Stimulated activated CD4-positive, alpha-beta T cell treated with anti-CD3 and anti-CD28 coated beads, Interleukin-2, amount 100 ng/mL, for 4 hours (primary cell): ENCODE data around the gene MCTP2.
A peak's percentile ranks its signal among the peaks of the same experiment; 100 is the strongest.

ENCODE experiments used
- DNase-seq: peaks from one replicate; pipeline ENCODE4 v3.0.0-alpha.2; 2020; ENCODE audit warnings: low read depth

The MCTP2 gene, protein sequence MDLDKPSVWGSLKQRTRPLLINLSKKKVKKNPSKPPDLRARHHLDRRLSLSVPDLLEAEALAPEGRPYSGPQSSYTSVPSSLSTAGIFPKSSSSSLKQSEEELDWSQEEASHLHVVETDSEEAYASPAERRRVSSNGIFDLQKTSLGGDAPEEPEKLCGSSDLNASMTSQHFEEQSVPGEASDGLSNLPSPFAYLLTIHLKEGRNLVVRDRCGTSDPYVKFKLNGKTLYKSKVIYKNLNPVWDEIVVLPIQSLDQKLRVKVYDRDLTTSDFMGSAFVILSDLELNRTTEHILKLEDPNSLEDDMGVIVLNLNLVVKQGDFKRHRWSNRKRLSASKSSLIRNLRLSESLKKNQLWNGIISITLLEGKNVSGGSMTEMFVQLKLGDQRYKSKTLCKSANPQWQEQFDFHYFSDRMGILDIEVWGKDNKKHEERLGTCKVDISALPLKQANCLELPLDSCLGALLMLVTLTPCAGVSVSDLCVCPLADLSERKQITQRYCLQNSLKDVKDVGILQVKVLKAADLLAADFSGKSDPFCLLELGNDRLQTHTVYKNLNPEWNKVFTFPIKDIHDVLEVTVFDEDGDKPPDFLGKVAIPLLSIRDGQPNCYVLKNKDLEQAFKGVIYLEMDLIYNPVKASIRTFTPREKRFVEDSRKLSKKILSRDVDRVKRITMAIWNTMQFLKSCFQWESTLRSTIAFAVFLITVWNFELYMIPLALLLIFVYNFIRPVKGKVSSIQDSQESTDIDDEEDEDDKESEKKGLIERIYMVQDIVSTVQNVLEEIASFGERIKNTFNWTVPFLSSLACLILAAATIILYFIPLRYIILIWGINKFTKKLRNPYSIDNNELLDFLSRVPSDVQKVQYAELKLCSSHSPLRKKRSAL

DNA sequence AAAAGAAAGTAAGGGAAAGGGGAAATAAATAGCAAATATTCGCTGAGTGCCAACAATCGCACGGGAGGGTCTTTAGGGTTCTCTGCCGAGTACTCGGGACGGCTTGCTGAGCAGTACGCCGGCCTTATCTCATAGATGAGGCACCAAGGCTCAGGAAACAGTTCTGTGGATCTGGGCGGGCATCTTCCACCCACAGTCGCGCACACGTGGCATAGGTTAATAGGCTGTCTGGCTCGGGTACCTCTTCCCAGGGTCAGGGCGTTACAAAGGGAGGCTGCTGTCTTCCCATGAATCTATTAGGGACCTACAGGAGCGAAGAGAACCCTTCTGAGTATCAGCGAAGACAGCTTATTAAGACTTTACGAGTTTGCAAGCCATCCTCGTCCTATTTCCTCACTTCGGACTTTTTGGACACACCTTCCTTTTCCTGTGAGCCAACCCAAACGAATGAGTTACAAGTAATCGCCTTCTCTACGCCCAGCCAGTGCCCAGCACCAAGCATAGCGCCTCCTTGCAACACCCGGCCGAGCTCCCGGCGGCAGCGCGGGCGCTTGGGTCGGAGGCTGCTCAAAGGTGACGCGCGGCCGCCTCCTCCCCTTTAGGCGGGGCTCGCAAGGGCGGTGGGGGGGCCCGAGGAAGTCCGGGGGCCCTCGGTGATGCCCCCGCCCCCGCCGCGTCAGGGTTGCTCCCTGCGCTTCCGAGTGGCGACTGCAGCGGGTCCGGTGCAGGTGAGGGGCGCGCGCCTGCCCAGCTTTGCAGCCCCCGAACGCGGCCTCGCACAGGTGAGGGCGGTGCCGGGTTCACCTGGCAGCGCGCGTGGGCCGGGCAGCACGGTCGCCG, at the start of gene MCTP2:
TSS of gene MCTP2 (plus strand) at position 679 of the 840 bp plus-strand sequence. CDS start 66,705 bp downstream, outside the sequence.
- peak; percentile 72 for DNase-seq

DNA sequence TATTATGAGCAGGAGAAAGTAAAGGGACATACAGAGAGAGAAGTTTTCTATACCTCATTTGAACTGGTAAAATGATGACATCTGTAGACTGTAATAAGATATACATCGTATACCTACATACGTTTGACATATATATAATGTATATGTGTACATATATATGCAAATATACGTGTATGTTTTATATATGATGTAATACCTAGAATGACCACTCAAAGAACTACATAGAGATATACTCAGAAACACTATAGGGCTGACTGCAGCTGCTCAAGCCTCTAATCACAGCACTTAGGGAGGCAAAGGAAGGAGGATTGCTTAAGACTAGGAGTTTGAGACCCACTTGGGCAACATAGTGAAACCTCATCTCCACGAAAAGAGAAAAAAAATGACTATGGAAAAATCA, 48.5 kb upstream of the MCTP2 start:
- no peak for DNase-seq

DNA sequence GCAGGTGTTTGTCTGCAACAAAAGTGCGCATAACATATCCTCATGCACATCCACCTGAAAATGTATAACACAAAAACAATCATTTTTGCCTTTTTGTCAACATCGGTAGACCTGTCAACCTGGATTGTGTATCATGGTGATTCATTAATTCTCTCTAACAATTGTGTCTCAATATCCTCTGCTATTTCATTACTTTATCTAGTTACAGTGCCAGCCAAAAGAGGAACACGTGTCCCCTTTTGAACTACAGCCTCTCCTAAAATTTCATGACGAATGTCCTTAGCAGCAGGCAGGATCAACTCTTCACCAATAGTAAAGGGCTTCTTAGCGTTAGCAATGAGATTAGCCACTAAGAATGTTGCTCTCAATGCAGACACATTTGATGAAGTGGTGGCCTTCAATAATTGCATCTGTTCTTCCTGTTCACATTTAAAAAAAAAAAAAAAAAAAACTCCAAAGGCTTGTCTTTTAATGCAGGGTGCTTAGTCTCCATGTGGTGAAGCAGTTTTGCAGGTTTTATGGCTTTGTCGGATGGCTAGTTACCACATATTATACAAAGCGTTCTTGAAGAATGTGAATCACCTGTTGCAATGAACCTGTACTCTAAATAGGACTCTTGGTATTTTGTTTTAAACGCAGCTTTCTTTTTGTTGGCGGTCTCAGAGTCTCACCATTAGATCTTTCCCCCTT, 45.7 kb upstream of the MCTP2 start:
- no peak for DNase-seq

DNA sequence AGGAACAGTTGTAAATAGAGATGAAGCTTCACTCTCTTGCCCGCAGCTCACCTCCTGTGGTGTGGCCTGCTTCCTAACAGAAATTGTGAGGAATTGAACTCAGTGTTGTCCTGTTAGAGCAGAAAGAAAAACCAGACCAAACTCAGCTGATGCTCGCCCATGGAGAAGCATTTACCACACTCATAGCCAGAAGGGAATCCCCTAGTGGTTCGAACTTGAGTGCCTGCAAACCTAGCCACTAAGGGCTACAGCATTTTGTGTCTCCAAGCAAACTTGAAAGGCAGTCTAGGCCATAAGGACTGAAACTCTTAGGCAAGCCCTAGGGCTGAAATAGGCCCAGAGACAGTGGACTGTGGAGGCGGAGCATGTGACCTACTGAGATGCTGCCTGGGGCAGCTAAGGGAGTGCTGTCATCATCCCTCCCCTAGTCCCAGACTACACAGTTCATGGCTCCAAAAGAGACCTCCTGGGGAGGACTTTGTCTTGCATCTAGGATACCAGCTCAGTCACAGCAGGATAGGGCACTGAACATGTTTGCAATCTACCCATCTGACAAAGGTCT, 44.5 kb upstream of the MCTP2 start:
- DNase-seq = no peak

DNA sequence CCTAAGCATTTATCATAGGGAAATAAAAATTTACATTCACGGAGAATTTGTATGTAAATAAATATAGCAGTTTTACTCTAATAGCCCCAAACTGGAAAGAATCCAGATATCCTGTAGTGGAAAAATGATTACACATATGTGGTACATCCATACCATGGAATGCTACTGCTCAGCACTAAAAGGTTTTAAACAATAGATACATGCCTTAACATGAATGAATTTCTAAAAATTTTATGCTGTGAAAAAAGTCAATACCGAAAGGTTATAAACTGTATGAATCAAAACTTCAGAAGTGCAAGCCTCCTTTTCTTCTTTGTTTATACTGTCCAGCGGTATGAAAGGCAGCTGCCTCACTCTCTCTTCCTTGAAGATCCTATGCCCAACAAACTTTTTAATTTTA, 37.5 kb upstream of the MCTP2 start:
- DNase-seq = no peak

DNA sequence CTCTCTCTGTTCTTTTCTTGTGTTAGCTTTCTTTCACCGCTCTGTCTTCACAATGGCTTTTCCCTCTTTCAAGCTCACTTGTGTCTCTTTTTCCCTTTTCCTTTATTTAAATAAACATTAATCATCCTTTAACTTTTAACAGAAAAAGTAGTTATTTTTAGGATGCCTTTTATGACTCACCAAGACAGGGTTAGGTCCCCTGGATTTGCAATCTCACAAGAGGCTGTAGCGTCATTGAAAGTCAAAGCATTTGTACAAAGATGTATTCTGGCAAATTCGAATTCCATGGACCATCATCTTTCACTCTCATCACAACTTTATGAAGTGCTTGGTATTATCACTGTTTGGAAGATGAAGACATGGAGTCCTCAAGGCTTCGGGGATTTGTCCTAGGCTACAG, 34.8 kb upstream of the MCTP2 start:
- DNase-seq = no peak

DNA sequence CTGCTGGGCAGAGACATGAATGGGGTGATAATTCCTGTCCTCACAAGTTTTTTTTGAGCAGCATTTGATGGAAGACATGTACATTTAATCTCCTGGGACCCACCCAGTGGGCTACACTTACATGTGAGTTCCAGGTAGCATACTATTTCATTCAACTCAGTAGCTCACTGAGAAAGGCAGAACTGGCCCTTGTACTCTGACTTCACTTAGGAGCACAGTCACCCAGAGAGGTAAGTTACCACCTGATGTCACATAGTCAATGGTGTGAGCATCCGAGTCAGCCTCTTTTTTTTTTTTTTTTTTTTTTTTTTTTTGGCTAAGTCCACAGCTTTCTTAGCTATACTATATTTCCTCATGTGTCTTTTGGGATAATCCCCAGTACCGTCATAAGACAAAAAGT, 32.7 kb upstream of the MCTP2 start:
- no peak for DNase-seq

DNA sequence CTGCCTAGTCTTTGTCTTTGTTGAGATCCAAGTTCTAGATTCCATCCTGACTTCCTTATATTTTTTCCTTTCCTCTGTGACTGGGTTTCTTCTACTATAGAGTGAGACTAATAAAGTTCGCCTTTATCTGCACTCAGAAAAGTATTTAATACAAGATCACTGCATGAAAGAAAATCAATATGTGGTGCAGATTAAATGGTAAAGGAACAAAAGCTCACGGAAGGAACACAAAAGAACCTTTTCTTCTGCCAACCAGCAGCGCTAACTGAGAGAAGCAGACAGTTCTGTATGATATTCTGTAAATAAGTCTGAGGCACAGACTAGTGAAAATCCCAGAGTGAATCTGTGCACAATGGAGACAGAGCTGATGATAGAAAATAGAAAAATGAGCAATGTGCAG, 31.6 kb upstream of the MCTP2 start:
- DNase-seq = no peak

DNA sequence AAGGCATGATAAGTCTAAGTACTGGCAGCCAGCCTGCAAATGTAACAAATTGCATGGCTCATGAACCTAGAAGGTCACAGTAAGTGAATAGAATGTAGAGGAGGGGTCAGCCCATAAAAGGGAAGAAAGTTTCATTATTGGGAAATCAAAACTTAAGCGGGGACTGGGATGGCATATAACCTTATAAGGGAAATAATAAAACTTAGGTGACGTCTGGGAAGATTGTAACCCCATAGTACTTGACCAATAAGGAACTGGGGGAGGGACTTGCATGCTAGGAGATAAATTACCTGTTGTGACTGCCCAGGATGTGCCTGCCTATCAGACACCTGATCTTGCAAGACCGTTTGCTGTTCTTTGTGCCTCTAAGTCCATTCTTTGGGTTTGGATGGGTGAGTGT, 28.1 kb upstream of the MCTP2 start:
- no peak for DNase-seq

DNA sequence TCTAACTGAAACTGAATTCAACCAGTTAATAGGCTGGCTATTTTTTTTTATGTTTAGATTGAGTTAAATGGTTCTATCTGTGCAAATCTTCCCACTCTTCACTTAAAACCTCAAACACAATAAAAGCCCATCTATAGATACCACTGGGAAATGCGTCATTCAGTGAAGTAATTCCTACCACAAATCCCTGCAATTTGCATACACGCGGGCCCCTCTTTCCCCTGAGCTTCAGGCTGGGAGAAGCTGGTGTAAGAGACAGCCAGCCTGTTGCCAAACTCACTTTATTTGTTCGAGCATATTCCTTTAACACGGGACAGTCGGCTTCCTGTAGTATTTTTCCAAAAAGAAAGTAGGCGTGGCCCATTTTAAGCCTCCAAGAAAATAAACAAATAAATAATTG, 26.0 kb upstream of the MCTP2 start:
- no peak for DNase-seq

DNA sequence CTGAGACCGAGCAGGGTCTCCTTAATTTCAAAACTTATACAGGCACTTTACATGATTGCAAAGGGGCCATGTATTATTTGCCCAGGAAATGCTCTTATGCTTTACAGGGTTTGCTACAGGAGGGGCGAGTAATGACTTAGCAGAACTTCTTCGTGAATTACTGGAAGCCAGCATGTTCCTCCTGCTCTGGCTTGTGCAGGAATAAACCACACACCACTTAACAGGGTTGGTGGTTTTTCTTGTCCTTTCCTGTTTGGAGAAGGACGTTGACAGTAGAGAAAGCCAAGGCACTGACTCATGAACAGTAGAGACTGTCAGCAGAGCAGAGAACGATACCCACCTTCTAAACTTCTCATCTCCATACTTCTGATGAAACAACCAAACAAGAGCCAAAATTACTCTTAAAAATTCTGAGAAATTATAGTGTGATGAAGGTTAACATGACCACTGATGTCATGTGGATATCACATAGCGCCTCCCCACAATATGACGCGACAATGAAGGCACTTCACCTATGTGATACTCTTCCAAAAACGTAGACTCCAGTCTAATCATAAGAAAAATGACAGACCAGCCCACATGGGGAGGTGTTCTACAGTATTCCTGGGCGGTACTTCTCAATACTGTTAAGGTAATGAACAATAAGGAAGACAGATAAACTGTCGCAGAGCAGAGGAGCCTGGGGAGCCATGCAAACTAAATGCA, 24.7 kb upstream of the MCTP2 start:
- DNase-seq = no peak

DNA sequence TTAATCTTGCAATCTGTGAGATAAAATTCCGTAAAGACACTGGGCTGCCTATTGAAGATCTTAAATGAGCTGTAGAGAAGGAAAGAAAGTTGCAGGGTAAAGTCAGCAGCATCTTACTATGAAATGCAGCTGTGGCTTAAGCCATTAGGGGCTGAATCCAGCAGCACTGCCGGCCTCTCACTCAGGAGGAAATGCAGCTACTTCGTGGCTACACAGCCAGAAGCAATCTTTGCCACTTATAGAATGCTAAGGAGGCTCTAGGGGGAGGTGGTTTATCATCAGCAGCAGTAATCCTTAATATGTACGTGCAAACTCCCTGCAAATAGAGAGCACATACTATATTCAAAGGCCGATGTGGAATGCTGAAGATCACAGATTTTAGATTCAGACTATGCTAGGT, 19.1 kb upstream of the MCTP2 start:
- DNase-seq = no peak

DNA sequence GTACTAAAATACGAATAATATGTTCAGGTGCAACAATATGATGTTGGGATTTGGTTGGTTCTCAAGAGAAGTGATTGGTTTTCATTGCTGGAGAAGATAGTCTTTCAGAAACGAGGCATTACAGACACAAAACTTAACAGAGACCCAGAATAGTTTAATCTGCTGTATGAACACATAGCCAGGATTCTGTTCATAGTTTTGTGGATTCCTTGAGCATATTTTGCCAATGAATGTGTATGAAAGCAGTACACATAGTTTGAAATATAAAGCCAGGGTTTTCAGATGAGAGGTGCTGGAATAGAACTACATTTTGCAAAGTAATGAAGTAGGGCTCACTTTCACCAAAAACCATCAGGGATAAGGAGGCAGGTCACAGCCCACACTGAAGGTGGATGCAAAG, 5.7 kb upstream of the MCTP2 start:
- no peak for DNase-seq

DNA sequence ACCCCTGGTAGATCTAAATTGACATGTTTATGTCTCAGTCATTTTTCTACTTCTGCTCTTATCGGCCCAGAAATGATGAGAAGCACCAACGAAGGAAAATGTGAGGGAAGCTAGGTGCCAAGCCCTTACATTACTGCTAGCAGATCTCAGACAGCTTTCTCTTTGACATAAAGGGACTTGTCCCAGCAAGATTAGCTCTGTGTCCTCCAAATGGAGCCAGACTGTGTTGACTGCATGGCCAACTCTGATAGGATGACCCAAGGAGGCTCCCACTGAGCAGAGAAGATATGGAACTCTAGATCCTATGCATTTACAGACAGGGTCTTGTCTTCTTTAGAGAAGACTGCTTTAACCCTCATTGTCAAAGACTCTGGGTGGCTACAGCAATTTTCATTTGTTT, 2.8 kb upstream of the MCTP2 start:
- DNase-seq = no peak

DNA sequence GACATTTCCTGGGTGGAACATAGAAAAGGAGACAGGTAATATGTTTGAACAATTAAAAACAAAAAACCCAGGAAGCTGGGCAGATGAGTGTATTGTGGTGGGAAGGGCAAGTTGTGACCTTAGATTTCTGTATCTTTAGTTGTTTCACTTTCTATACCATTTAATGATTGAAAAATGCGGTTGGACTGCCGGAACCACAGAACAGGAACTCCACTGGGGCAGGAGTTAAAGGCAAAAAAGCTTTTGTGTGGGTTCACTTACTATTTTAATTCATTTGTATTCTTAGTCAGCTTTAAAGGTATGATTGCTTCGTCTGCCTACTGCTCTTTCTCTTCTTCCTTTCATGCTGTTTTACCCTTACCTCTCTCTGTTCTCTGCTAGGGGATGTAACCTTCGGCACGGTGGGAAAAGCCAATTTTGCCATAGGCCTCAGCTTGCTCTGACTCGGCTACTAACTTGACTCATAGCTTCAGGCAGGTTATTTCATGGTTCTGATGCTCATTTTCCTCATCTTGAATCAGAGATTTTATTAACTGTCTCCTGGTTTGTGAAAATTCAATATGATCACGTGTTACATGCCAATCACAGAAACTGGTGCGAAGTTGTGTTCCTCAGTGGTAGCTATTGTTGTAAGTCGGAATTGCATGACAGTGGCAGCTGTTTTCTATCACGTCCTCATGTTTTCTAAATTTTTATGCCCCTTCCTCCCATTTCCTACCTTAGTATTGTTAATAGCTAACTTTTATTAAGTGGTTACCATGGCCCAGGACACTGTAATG, 1.6 kb upstream of the MCTP2 start:
- DNase-seq = peak; percentile 26

DNA sequence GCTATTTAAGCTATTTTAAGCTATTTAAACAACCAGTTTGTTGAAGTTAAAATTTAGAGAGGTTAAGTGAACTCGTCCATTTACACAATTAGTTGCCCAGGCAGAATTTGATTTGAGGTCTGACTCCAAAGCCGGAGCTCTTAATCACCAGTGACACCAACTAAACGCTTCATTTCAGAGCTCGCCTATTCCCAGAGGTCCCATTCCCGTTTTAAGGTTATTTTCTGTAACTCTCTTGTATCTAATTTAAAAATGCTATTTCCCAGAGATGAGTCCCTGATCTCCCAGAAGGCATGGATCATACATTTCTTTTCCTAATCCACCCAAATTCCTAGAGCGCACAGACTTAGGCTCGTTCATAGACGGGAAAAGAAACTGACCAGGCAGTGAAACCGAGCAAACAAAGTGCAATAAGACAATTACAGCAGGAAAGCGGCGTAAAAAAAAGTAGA, 904 bp upstream of the MCTP2 start:
- DNase-seq = no peak

DNA sequence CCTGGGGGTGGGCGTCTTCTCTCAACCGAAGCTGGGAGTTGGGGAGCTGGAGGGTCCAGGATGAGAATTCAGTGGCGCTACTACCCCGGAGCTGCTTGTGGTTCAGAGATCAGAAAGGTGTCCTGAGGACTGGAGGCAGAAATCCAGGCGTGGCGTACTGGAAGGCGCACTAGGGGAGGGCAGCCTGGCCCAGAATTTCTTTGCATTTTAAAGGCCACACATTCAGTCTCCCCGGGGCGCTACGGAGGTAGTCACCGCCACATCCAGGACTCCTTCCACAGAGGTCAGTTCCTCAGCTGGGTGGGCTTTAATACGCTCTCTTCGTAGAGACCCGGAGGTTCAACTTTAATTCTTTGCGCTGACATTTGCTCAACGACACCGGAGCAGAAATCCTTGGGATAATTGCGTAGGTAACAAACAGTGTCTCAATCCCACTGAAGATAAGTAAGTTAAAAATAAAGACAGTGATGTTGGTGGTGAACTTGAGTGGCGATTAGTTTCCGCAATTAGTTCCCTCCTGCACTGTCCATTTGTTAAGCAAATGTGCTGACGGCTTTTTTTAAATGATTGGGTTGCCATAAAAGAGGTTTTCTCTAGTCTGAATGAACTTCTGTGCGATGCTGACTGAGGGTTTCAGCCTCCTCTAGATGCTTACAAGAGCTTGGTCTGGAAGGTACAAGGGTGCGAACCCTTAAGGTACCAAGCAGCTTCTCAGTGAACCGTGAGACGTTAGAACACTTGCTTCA, 535 bp downstream of the MCTP2 start:
- DNase-seq = no peak

DNA sequence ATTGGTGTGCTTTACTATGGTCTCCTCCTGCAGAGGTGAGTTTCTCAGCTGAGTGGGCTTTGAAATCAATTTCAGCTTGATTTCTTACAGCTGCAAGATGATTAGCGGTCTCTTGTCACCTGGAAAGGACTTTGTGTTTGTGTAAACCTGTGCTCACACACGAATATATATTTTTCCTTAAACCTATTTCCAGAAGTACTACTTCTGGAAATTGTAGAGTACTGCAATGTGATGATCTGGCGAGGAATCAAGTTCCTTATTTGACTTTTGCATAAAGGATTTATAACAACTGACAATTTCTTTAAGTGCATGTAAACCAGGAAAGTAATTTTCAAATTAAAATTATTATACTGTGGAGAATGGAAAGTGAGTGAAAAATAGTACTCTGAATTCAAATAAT, 2.1 kb downstream of the MCTP2 start:
- DNase-seq = no peak

DNA sequence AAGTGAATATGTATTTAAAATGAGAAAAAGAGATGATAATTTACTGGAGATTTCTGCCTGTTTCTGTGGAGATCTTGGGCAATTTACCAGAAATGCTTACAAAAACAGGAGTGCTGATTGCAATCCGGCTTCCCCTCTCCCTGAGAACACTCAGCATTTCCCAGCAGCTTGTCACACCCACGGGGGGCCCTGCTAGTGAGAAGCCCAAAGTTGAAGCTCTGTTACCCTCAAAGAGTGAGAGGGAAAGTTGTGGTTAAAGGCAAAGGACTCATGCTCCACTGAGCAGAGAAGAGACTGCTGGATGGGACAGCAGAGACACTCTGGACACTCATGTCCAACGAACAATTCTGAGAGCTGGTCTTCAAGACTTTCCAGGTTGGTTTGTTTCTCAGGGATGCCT, 2.9 kb downstream of the MCTP2 start:
- no peak for DNase-seq
